ENCODE data around the gene FOXM1. TPM values are rescaled to one million over a fixed set of nuclear protein-coding genes. Genes with fewer than 3 reads are reported as not detected.

FOXM1 gene
- total RNA-seq, 4 donors from 2014 or later: 1.6 to 5.2 (median 2.2) TPM; not detected in 1

DNA sequence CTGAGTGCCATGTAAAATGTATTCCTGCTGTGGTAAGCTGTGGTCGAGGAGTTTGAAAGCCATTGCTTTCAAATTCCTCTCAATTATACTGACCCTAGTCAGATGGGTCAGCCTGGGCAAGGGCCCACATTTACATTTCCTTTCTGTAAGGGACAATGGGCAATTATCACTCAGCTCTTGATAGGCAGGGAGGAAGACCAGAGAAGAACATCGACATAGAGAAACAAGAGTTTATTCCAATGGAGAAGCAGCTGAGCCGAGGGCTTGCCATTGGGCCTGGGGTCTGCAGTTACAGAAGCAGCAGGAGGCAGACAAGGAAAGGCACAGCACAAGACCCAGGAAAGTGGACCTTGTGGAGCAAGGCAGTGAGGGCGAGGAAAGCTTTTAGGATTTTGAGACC, 51.8 kb downstream of the FOXM1 start:
- intact Hi-C loops (cut with DNase I; ENCODE audit: low total_unique reads): no loop called here
- in situ Hi-C loops (cut with MboI; ENCODE audit: low pct_ligation_motif_present in 1 of 4, low pct_unique_long_range_greater_than_20kb in 1 of 4, low sequenced_read_pairs in 3 of 4): no loop called here
- Histone ChIP-seq H3K4me1 (no peaks in the 10 kb centered on the region), H3K27ac (no peak overlapping the region), H3K4me3 (no peak overlapping the region), H3K36me3 (peaks cover 0 to 57% (median 26%) of the 10 kb centered on the region in 4 donors), H3K9me3 (no peaks in the 10 kb centered on the region), H3K27me3 (no peaks in the 10 kb centered on the region)
- TF ChIP-seq, protein P1, sequence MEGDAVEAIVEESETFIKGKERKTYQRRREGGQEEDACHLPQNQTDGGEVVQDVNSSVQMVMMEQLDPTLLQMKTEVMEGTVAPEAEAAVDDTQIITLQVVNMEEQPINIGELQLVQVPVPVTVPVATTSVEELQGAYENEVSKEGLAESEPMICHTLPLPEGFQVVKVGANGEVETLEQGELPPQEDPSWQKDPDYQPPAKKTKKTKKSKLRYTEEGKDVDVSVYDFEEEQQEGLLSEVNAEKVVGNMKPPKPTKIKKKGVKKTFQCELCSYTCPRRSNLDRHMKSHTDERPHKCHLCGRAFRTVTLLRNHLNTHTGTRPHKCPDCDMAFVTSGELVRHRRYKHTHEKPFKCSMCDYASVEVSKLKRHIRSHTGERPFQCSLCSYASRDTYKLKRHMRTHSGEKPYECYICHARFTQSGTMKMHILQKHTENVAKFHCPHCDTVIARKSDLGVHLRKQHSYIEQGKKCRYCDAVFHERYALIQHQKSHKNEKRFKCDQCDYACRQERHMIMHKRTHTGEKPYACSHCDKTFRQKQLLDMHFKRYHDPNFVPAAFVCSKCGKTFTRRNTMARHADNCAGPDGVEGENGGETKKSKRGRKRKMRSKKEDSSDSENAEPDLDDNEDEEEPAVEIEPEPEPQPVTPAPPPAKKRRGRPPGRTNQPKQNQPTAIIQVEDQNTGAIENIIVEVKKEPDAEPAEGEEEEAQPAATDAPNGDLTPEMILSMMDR (IDR thresholded peaks at IDR 0.05): no peak
- TF ChIP-seq EP300 (IDR thresholded peaks at IDR 0.05; ENCODE audit: low read depth): no peak
- TF ChIP-seq POLR2AphosphoS5 (IDR thresholded peaks at IDR 0.05): no peak
- TF ChIP-seq POLR2A (IDR thresholded peaks at IDR 0.05): no peak
- DNase-seq: no peak
- 85% methylated on average over 4 of the region's 4 CpGs; no CpG with 5 or more reads in 1 of the 2 donors for WGBS, 2 donors (ENCODE audit: low coverage in 1 of 2)

DNA sequence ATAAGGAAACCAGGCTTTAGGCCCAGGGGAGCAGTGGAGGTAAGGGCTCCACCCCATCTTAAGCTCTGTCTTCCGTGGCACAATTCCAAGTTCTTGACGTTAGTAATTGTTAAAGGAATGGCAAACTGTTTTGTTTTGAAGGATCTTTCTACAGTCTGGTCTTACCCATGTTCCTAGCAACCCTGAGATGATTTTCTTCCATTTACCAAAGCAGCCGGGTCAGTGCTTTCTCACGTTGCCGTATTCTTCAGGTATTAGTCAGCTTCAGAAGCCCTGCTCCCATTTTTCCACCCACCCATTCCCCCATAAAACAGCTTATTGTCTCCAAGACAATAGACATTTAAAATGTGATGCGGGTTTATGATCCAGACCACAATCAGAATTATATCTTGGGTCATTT, 52.4 kb downstream of the FOXM1 start:
- intact Hi-C loops (cut with DNase I; ENCODE audit: low total_unique reads) (no loop called here), in situ Hi-C loops (cut with MboI; ENCODE audit: low pct_ligation_motif_present in 1 of 4, low pct_unique_long_range_greater_than_20kb in 1 of 4, low sequenced_read_pairs in 3 of 4) (no loop called here)
- DNase-seq: no peak
- Histone ChIP-seq H3K9me3 (no peaks in the 10 kb centered on the region), H3K4me1 (no peaks in the 10 kb centered on the region), H3K36me3 (peaks cover 0 to 57% (median 26%) of the 10 kb centered on the region in 4 donors), H3K27ac (no peak overlapping the region), H3K4me3 (no peak overlapping the region), H3K27me3 (no peaks in the 10 kb centered on the region)
- WGBS, 2 donors (ENCODE audit: low coverage in 1 of 2): 77 to 85% methylated on average over 4 to 6 of the region's 6 CpGs
- TF ChIP-seq POLR2AphosphoS5 (IDR thresholded peaks at IDR 0.05) (no peak), EP300 (IDR thresholded peaks at IDR 0.05; ENCODE audit: low read depth) (no peak), POLR2A (IDR thresholded peaks at IDR 0.05) (no peak)
- TF ChIP-seq, protein P1 (IDR thresholded peaks at IDR 0.05): no peak

DNA sequence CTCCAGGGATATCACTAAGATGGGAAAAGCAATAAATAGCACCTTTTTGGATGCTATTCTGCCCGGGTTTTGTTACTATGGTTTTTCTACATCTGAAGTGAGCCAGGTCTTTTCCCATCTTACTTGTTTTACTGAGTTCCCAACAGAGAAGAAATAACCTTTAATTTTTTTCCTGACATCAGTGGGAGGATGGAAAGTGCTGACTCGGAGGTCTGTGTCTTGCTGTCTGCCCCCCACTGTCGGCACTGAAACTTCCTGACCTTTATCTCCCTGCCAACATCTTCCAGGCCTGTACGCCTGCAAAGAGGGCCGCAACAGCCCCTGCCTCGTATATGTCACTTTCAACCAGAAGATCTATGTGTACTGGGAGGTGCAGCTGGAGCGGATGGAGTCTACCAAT, 53.5 kb downstream of the FOXM1 start:
- H3K36me3 ChIP-seq: peaks cover 0 to 60% (median 28%) of the 10 kb centered on the region in 4 donors
- no peaks in the 10 kb centered on the region for H3K9me3 ChIP-seq
- H3K4me1 ChIP-seq: no peaks in the 10 kb centered on the region
- no peak for DNase-seq
- 70 to 72% methylated on average over 4 to 7 of the region's 7 CpGs for WGBS, 2 donors (ENCODE audit: low coverage in 1 of 2)
- in situ Hi-C loops (cut with MboI; ENCODE audit: low pct_ligation_motif_present in 1 of 4, low pct_unique_long_range_greater_than_20kb in 1 of 4, low sequenced_read_pairs in 3 of 4) (no loop called here), intact Hi-C loops (cut with DNase I; ENCODE audit: low total_unique reads) (no loop called here)
- H3K27ac ChIP-seq: no peak overlapping the region
- no peaks in the 10 kb centered on the region for H3K27me3 ChIP-seq
- TF ChIP-seq, protein P1 (IDR thresholded peaks at IDR 0.05): no peak
- TF ChIP-seq POLR2A (IDR thresholded peaks at IDR 0.05): no peak
- TF ChIP-seq EP300 (IDR thresholded peaks at IDR 0.05; ENCODE audit: low read depth): no peak
- TF ChIP-seq POLR2AphosphoS5 (IDR thresholded peaks at IDR 0.05): no peak
- no peak overlapping the region for H3K4me3 ChIP-seq

DNA sequence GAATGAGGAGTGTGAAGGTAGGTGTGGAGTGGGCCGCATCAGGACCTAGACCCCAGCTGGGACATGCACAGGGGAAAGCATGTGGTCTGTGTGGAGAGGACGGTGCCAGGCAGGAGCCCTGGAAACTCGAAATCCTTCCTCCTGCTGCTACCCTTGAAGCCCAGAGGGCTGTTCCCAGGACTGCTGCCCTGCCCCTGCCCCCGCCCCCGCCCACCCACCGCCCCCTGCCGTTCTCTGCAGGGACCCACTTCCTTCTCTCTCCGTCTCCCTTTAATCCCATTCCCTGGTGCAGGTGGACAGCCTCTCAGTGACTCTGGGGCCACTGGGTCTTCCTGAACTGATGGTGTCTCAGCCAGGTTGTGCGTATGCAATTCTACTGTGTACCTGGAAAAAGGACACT, 56.5 kb downstream of the FOXM1 start:
- intact Hi-C loops (cut with DNase I; ENCODE audit: low total_unique reads): no loop called here

More for the DNA sequence above, 56.5 kb downstream of the FOXM1 start:
- DNase-seq: no peak
- no peaks in the 10 kb centered on the region for H3K27me3 ChIP-seq
- WGBS, 2 donors (ENCODE audit: low coverage in 1 of 2): 60 to 92% methylated on average over 1 to 9 of the region's 9 CpGs
- H3K27ac ChIP-seq: no peak overlapping the region
- in situ Hi-C loops (cut with MboI; ENCODE audit: low pct_ligation_motif_present in 1 of 4, low pct_unique_long_range_greater_than_20kb in 1 of 4, low sequenced_read_pairs in 3 of 4): no loop called here
- H3K36me3 ChIP-seq: peaks cover 0 to 54% (median 23%) of the 10 kb centered on the region in 4 donors
- no peak overlapping the region for H3K4me3 ChIP-seq
- H3K9me3 ChIP-seq: no peaks in the 10 kb centered on the region
- TF ChIP-seq EP300 (IDR thresholded peaks at IDR 0.05; ENCODE audit: low read depth): no peak
- no peak for TF ChIP-seq POLR2A (IDR thresholded peaks at IDR 0.05)
- TF ChIP-seq, protein P1 (IDR thresholded peaks at IDR 0.05): no peak
- TF ChIP-seq POLR2AphosphoS5 (IDR thresholded peaks at IDR 0.05): no peak
- no peaks in the 10 kb centered on the region for H3K4me1 ChIP-seq

All from transverse colon (tissue), 4 donors.